GM12891 (cell line): Measurements from ENCODE around the gene KAZN.

Experiments
- DNase-seq: peaks from one replicate; pipeline ENCODE4 v3.0.0; 2011; ENCODE audit warnings: low spot score; ENCODE audit not compliant: insufficient read length
- FAIRE-seq: peaks from 2 replicates; lab custom pipeline; 2011; peaks lifted over from hg19 to GRCh38; lab: Jason Lieb, UNC
- PAX5 ChIP-seq: IDR thresholded peaks from 2 replicates; pipeline ENCODE4 v1.6.1; 2011; ENCODE audit warnings: low read length, moderate library complexity, mild to moderate bottlenecking; ENCODE audit not compliant: insufficient read depth, severe bottlenecking
- POLR2A ChIP-seq: IDR thresholded peaks from 2 replicates; pipeline ENCODE4 v1.6.1; 2011; ENCODE audit warnings: low read depth, low read length, control low read depth
- POLR2AphosphoS5 ChIP-seq: IDR thresholded peaks from 2 replicates; pipeline ENCODE4 v1.6.1; 2011; ENCODE audit warnings: low read depth, low read length, control low read depth
- POU2F2 ChIP-seq: IDR thresholded peaks from 2 replicates; pipeline ENCODE4 v1.6.1; 2011; ENCODE audit warnings: low read depth, mild to moderate bottlenecking, control low read depth, low read length, moderate library complexity
- SPI1 ChIP-seq: IDR thresholded peaks from 2 replicates; pipeline ENCODE4 v1.6.1; 2011; ENCODE audit warnings: low read depth, low read length, control low read depth
- TAF1 ChIP-seq: IDR thresholded peaks from 2 replicates; pipeline ENCODE4 v1.6.1; 2011; ENCODE audit warnings: low read depth, low read length, control low read depth

KAZN gene

GRCh38 chr1:15146971-15147376 lies 548.5 kb downstream of the KAZN start:
- peak; percentile 68 for FAIRE-seq
- TF ChIP-seq SPI1 (no peak), POLR2AphosphoS5 (no peak), POLR2A (no peak), POU2F2 (no peak)
- DNase-seq, result no peak

GRCh38 chr1:15148004-15148403 lies 549.5 kb downstream of the KAZN start:
- TF ChIP-seq TAF1 (no peak), POLR2A (no peak), POU2F2 (no peak), POLR2AphosphoS5 (no peak), PAX5 (no peak), SPI1 (no peak)
- FAIRE-seq (no peak), DNase-seq (no peak)

GRCh38 chr1:15148475-15148874 lies 550.0 kb downstream of the KAZN start:
- FAIRE-seq (no peak), DNase-seq (no peak)
- TF ChIP-seq PAX5 (no peak), POU2F2 (no peak), POLR2A (no peak), SPI1 (no peak), TAF1 (no peak), POLR2AphosphoS5 (no peak)

- DNase-seq, result no peak
- FAIRE-seq, result no peak
- TF ChIP-seq POLR2AphosphoS5 (no peak), SPI1 (no peak), POLR2A (no peak), POU2F2 (no peak), PAX5 (no peak), TAF1 (no peak)
Observed at GRCh38 chr1:15148941-15149340, 550.5 kb downstream of the KAZN start.

GRCh38 chr1:15150376-15150775 lies 551.9 kb downstream of the KAZN start:
- FAIRE-seq (no peak), DNase-seq (no peak)
- TF ChIP-seq POLR2A (no peak), PAX5 (no peak)

GRCh38 chr1:15151377-15151806 lies 552.9 kb downstream of the KAZN start:
- FAIRE-seq (no peak), DNase-seq (no peak)
- no peak for TF ChIP-seq POU2F2
- TF ChIP-seq POLR2AphosphoS5, result no peak
- TF ChIP-seq SPI1, result no peak
- no peak for TF ChIP-seq PAX5
- TF ChIP-seq TAF1, result no peak
- no peak for TF ChIP-seq POLR2A

GRCh38 chr1:15151871-15152270 lies 553.4 kb downstream of the KAZN start:
- no peak for TF ChIP-seq POLR2AphosphoS5
- TF ChIP-seq POLR2A, result no peak
- TF ChIP-seq PAX5, result no peak
- no peak for TF ChIP-seq TAF1
- TF ChIP-seq POU2F2, result no peak
- no peak for TF ChIP-seq SPI1
- FAIRE-seq, result no peak
- no peak for DNase-seq

- DNase-seq (no peak), FAIRE-seq (peak; percentile 65)
- TF ChIP-seq POLR2AphosphoS5 (no peak), SPI1 (no peak), PAX5 (no peak), TAF1 (no peak), POLR2A (no peak), POU2F2 (no peak)
Observed at GRCh38 chr1:15152318-15153183, 554.1 kb downstream of the KAZN start.

- peak; percentile 32 for DNase-seq
- FAIRE-seq, result no peak
- TF ChIP-seq POLR2AphosphoS5, result no peak
- TF ChIP-seq TAF1, result no peak
- no peak for TF ChIP-seq PAX5
- TF ChIP-seq POU2F2, result no peak
- no peak for TF ChIP-seq SPI1
- no peak for TF ChIP-seq POLR2A
Observed at GRCh38 chr1:15153184-15153841, 554.8 kb downstream of the KAZN start, which contains the start of gene TMEM51. TMEM51 (plus strand) TSS chr1:15153747; CDS start chr1:15215088, 61,341 bp downstream.
